ENCODE measurements around the gene LRRC8E. TPM values are rescaled to one million over a fixed set of nuclear protein-coding genes. Genes with fewer than 3 reads are reported as not detected.
A peak's percentile ranks its signal among the peaks of the same experiment; 100 is the strongest.
"Not testable (repeated sequence)": the region's sequence is repeated elsewhere in the genome, so short reads cannot be mapped to it uniquely, and the experiment has no call there.

LRRC8E gene
- total and polyA plus RNA-seq, 5 donors = 0.36 to 1.2 (median 0.95) TPM

GRCh38 chr19:7912697-7913564 is 24.6 kb downstream of the LRRC8E start:
- ATAC-seq = no peak
- H3K4me3 ChIP-seq (ENCODE audit: low read length) = no peak overlapping the region
- no peaks in the 10 kb centered on the region for H3K9me3 ChIP-seq (ENCODE audit: control insufficient read depth, low read length)
- intact Hi-C loops (cut with DNase I) = no loop called here
- peak in 2 of 3 donors; percentile 15 to 61 for DNase-seq
- H3K27ac ChIP-seq (ENCODE audit: low read length) = no peak overlapping the region
- WGBS = 95% methylated on average over 39 of the region's 39 CpGs
- H3K27me3 ChIP-seq (ENCODE audit: control insufficient read depth, insufficient read depth) = no peaks in the 10 kb centered on the region
- H3K4me1 ChIP-seq (ENCODE audit: control insufficient read depth, insufficient read depth, low read length) = no peaks in the 10 kb centered on the region

- ATAC-seq = no peak
- H3K4me1 ChIP-seq (ENCODE audit: control insufficient read depth, insufficient read depth, low read length) = no peaks in the 10 kb centered on the region
- intact Hi-C loops (cut with DNase I) = no loop called here
- no peaks in the 10 kb centered on the region for H3K9me3 ChIP-seq (ENCODE audit: control insufficient read depth, low read length)
- H3K27ac ChIP-seq (ENCODE audit: low read length) = no peak overlapping the region
- no peak overlapping the region for H3K4me3 ChIP-seq (ENCODE audit: low read length)
- peak in 1 of 3 donors; percentile 54 for DNase-seq
- H3K27me3 ChIP-seq (ENCODE audit: control insufficient read depth, insufficient read depth) = no peaks in the 10 kb centered on the region
- 83% methylated on average over 10 of the region's 10 CpGs for WGBS
Observed at GRCh38 chr19:7913652-7914051, 25.3 kb downstream of the LRRC8E start.

- Histone ChIP-seq H3K9me3 (ENCODE audit: control insufficient read depth, low read length) (no peaks in the 10 kb centered on the region), H3K27ac (ENCODE audit: low read length) (no peak overlapping the region), H3K4me1 (ENCODE audit: control insufficient read depth, insufficient read depth, low read length) (no peaks in the 10 kb centered on the region), H3K27me3 (ENCODE audit: control insufficient read depth, insufficient read depth) (no peaks in the 10 kb centered on the region), H3K4me3 (ENCODE audit: low read length) (no peak overlapping the region)
- ATAC-seq (no peak), DNase-seq (peak in 2 of 3 donors; percentile 14 to 54)
- WGBS = 60% methylated on average over 12 of the region's 12 CpGs
- intact Hi-C loops (cut with DNase I) = no loop called here
Observed at GRCh38 chr19:7914099-7914498, 25.8 kb downstream of the LRRC8E start.

DNA sequence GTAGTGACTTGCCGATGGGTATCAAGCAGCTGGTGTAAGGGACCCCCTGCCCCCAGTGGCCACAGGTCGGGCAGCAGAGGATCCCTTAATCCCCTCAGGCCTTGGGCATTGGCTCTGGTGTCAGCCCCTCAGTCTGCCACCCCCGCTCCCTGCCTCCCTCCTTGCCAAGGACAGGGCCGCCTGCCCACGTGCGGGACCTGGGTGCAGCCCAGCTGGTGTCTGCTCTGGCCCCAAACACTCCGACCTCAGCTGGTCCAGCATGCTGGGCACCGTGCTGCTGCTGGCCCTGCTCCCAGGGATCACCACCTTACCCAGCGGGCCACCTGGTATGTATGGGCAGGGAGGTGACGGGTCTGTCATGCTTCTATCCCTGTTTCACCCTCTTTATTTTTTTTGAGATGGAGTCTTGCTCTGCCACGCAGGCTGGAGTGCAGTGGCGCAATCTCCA is 26.3 kb downstream of the LRRC8E start, which contains the start of gene TGFBR3L:
TGFBR3L (plus strand) TSS at position 233 of the 448 bp plus-strand sequence.
- Histone ChIP-seq H3K9me3 (ENCODE audit: control insufficient read depth, low read length) (no peaks in the 10 kb centered on the region), H3K4me1 (ENCODE audit: control insufficient read depth, insufficient read depth, low read length) (no peaks in the 10 kb centered on the region), H3K27ac (ENCODE audit: low read length) (no peak within 1 kb of the TSS), H3K4me3 (ENCODE audit: low read length) (no peak within 1 kb of the TSS), H3K27me3 (ENCODE audit: control insufficient read depth, insufficient read depth) (no peaks in the 10 kb centered on the region)
- intact Hi-C loops (cut with DNase I) = no loop called here
- WGBS = 64% methylated on average over 12 of the region's 12 CpGs
- ATAC-seq = no peak
- DNase-seq = peak; percentile 13 to 64 (median 61)

- intact Hi-C loops (cut with DNase I) = no loop called here
- peak in 2 of 3 donors; percentile 6 to 35 for DNase-seq
- no peaks in the 10 kb centered on the region for H3K9me3 ChIP-seq (ENCODE audit: control insufficient read depth, low read length)
Observed at GRCh38 chr19:7915250-7916102, 27.2 kb downstream of the LRRC8E start.

DNA sequence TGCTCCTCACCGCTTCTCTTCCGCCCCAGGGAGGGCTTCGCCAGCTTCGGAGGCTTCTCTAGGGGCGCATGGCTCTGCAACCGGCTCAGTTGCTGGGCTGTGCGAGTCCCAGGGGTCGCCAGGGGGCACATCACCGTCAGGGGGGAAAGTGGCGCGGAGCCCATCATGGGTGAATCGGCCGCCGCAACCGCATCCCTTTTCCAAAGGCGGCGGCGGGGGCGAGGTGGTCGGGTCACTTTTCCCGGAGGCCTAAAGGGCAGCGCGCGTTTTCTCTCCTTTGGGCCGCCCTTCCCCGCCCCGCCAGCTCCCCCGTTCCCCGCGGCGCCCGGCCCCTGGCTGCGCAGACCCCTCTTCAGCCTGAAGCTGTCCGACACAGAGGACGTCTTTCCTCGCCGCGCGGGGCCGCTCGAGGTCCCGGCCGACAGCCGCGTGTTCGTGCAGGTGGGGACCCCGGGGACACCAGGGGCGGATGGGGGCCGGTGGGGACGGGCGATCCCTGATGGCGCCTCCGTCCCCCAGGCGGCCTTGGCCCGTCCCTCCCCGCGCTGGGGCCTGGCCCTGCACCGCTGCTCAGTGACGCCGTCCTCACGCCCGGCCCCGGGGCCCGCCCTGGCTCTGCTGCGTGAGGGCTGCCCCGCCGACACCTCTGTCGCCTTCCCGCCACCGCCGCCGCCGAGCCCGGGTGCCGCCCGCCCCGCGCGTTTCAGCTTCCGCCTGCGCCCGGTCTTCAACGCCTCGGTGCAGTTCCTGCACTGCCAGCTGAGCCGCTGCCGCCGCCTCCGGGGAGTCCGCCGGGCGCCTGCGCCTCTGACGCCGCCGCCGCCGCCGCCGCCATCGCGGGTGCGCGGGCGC is 28.0 kb downstream of the LRRC8E start:
- H3K9me3 ChIP-seq (ENCODE audit: control insufficient read depth, low read length) = no peaks in the 10 kb centered on the region
- no peaks in the 10 kb centered on the region for H3K4me1 ChIP-seq (ENCODE audit: control insufficient read depth, insufficient read depth, low read length)
- ATAC-seq (no peak), DNase-seq (peak; percentile 30 to 71 (median 59))
- H3K4me3 ChIP-seq (ENCODE audit: low read length) = peak overlapping the region; percentile 19
- H3K27ac ChIP-seq (ENCODE audit: low read length) = no peak overlapping the region
- intact Hi-C loops (cut with DNase I) = no loop called here
- no peaks in the 10 kb centered on the region for H3K27me3 ChIP-seq (ENCODE audit: control insufficient read depth, insufficient read depth)
- under 1% methylated on average over 104 of the region's 104 CpGs for WGBS

More at GRCh38 chr19:7915250-7916102, 27.2 kb downstream of the LRRC8E start:
- no peaks in the 10 kb centered on the region for H3K4me1 ChIP-seq (ENCODE audit: control insufficient read depth, insufficient read depth, low read length)
- no peak overlapping the region for H3K27ac ChIP-seq (ENCODE audit: low read length)
- WGBS = 48% methylated on average over 24 of the region's 24 CpGs
- H3K4me3 ChIP-seq (ENCODE audit: low read length) = no peak overlapping the region
- ATAC-seq = no peak
- no peaks in the 10 kb centered on the region for H3K27me3 ChIP-seq (ENCODE audit: control insufficient read depth, insufficient read depth)

DNA sequence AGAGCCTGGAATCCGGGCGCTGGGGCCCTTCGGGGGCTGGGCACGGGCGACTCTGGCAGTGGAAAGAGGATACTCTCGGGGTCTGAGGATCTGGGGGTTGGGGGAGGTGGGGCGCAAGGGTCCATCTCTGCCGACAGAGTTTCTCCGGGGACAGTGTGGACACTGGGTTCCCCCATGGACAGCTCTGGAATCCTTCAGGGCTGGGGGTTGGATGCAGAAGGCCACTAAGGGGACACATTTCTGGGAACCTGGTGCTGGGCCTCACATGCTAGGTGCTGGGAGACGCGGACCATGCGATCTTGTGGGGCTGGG is 28.6 kb downstream of the LRRC8E start:
- no peaks in the 10 kb centered on the region for H3K9me3 ChIP-seq (ENCODE audit: control insufficient read depth, low read length)
- WGBS = 4% methylated on average over 12 of the region's 12 CpGs
- intact Hi-C loops (cut with DNase I) = no loop called here
- DNase-seq = no peak
- H3K27me3 ChIP-seq (ENCODE audit: control insufficient read depth, insufficient read depth) = no peaks in the 10 kb centered on the region
- peaks cover 2% of the 10 kb centered on the region for H3K4me1 ChIP-seq (ENCODE audit: control insufficient read depth, insufficient read depth, low read length)
- peak overlapping the region; percentile 19 for H3K4me3 ChIP-seq (ENCODE audit: low read length)
- peak overlapping the region; percentile 17 for H3K27ac ChIP-seq (ENCODE audit: low read length)
- no peak for ATAC-seq

GRCh38 chr19:7917267-7918061 is 29.2 kb downstream of the LRRC8E start:
- peak; percentile 49 to 88 (median 80) for DNase-seq
- 1% methylated on average over 71 of the region's 71 CpGs for WGBS

GRCh38 chr19:7918062-7918614 is 29.8 kb downstream of the LRRC8E start:
- H3K27ac ChIP-seq (ENCODE audit: low read length); ATAC-seq; H3K4me1 ChIP-seq (ENCODE audit: control insufficient read depth, insufficient read depth, low read length); H3K9me3 ChIP-seq (ENCODE audit: control insufficient read depth, low read length); H3K4me3 ChIP-seq (ENCODE audit: low read length); intact Hi-C loops (cut with DNase I); H3K27me3 ChIP-seq (ENCODE audit: control insufficient read depth, insufficient read depth): not testable (repeated sequence)
- DNase-seq = peak in 1 of 3 donors; percentile 39
- WGBS = 28% methylated on average over 29 of the region's 29 CpGs

More at GRCh38 chr19:7917267-7918061, 29.2 kb downstream of the LRRC8E start:
- intact Hi-C loops (cut with DNase I) = no loop called here
- Histone ChIP-seq H3K4me3 (ENCODE audit: low read length) (peak overlapping the region; percentile 3), H3K4me1 (ENCODE audit: control insufficient read depth, insufficient read depth, low read length) (peaks cover 2% of the 10 kb centered on the region), H3K9me3 (ENCODE audit: control insufficient read depth, low read length) (no peaks in the 10 kb centered on the region), H3K27me3 (ENCODE audit: control insufficient read depth, insufficient read depth) (no peaks in the 10 kb centered on the region), H3K27ac (ENCODE audit: low read length) (peak overlapping the region; percentile 17)
- no peak for ATAC-seq
